HepG2 (cell line): ENCODE results near the gene MXRA7. TPM values are rescaled to one million over a fixed set of nuclear protein-coding genes. Genes with fewer than 3 reads are reported as not detected.

Experiments used
- AKAP8 ChIP-seq: sonication (generic); formaldehyde crosslinking; IDR thresholded peaks from 2 replicates; pipeline ENCODE4 v1.5.1; 2020; ENCODE audit warnings: mild to moderate bottlenecking, missing genetic modification reagents
- ARHGAP35 ChIP-seq: sonication (generic); formaldehyde crosslinking; IDR thresholded peaks from 2 replicates; pipeline ENCODE4 v1.9.0; 2022; ENCODE audit warnings: mild to moderate bottlenecking, inconsistent platforms, moderate library complexity, missing genetic modification reagents, borderline replicate concordance
- ATF4 ChIP-seq, 2 experiments: fragments of 450-650 bp in 1 of 2; sonication (generic) in 1 of 2; formaldehyde crosslinking; IDR thresholded peaks; 2 replicates each; pipeline versions ENCODE4 v1.5.0 to v1.8.0; 2020 to 2022; ENCODE audit warnings: mild to moderate bottlenecking in 1 of 2, missing genetic modification reagents in 1 of 2
- BCL6 ChIP-seq: IDR thresholded peaks from 2 replicates; pipeline ENCODE4 v1.6.1; 2016; ENCODE audit warnings: missing genetic modification reagents, missing compliant biosample characterization
- CBX1 ChIP-seq: IDR thresholded peaks from one replicate; pipeline ENCODE4 v1.6.1; 2016; ENCODE audit warnings: antibody characterized with exemption, low read depth
- DR1 ChIP-seq: sonication (generic); formaldehyde crosslinking; IDR thresholded peaks from 2 replicates; pipeline ENCODE4 v1.8.0; 2021; ENCODE audit warnings: mild to moderate bottlenecking, missing genetic modification reagents, inconsistent platforms
- HIC2 ChIP-seq: sonication (generic); formaldehyde crosslinking; IDR thresholded peaks from 2 replicates; pipeline ENCODE4 v1.9.0; 2022; ENCODE audit warnings: low read depth, missing genetic modification reagents
- JUN ChIP-seq: sonication (generic); formaldehyde crosslinking; IDR thresholded peaks from 2 replicates; pipeline ENCODE4 v1.4.0; 2020; ENCODE audit warnings: mild to moderate bottlenecking, missing genetic modification reagents
- KDM2A ChIP-seq: sonication (generic); formaldehyde crosslinking; IDR thresholded peaks from 2 replicates; pipeline ENCODE4 v1.4.0; 2020; ENCODE audit warnings: low read depth, missing genetic modification reagents, borderline replicate concordance
- KDM5B ChIP-seq: sonication (generic); formaldehyde crosslinking; IDR thresholded peaks from 2 replicates; pipeline ENCODE4 v1.4.0; 2020; ENCODE audit warnings: missing genetic modification reagents, mild to moderate bottlenecking, borderline replicate concordance
- PLSCR1 ChIP-seq: sonication (generic); formaldehyde crosslinking; IDR thresholded peaks from 2 replicates; pipeline ENCODE4 v1.5.0; 2020; ENCODE audit warnings: missing genetic modification reagents, mild to moderate bottlenecking, borderline replicate concordance
- PRDM4 ChIP-seq: sonication (generic); formaldehyde crosslinking; IDR thresholded peaks from 2 replicates; pipeline ENCODE4 v1.9.0; 2021; ENCODE audit warnings: missing genetic modification reagents, borderline replicate concordance
- RELA ChIP-seq: sonication (generic); formaldehyde crosslinking; IDR thresholded peaks from 2 replicates; pipeline ENCODE4 v1.4.0; 2020; ENCODE audit warnings: missing genetic modification reagents
- SNAPC5 ChIP-seq: sonication (generic); formaldehyde crosslinking; IDR thresholded peaks from 2 replicates; pipeline ENCODE4 v1.8.1; 2023; ENCODE audit warnings: mild to moderate bottlenecking, missing genetic modification reagents, borderline replicate concordance
- ZBTB20 ChIP-seq: sonication (generic); formaldehyde crosslinking; IDR thresholded peaks from 2 replicates; pipeline ENCODE4 v1.8.1; 2023; ENCODE audit warnings: missing genetic modification reagents, low read depth, mild to moderate bottlenecking, borderline replicate concordance
- ZHX1 ChIP-seq: sonication (generic); formaldehyde crosslinking; IDR thresholded peaks from 2 replicates; pipeline ENCODE4 v1.8.1; 2022; ENCODE audit warnings: low read depth, mild to moderate bottlenecking, missing genetic modification reagents
- ZMYM4 ChIP-seq: sonication (generic); formaldehyde crosslinking; IDR thresholded peaks from 2 replicates; pipeline ENCODE4 v1.8.1; 2023; ENCODE audit warnings: mild to moderate bottlenecking, missing genetic modification reagents
- ZNF432 ChIP-seq: sonication (generic); formaldehyde crosslinking; IDR thresholded peaks from 2 replicates; pipeline ENCODE4 v1.5.0; 2020; ENCODE audit warnings: missing genetic modification reagents, mild to moderate bottlenecking, borderline replicate concordance
- ZNF558 ChIP-seq: sonication (generic); formaldehyde crosslinking; IDR thresholded peaks from 2 replicates; pipeline ENCODE4 v1.9.0; 2022; ENCODE audit warnings: mild to moderate bottlenecking, missing genetic modification reagents, borderline replicate concordance
- polyA plus RNA-seq, 8 experiments: library from polyadenylated mRNA; depleted of rRNA in 3 of 8; stranded (reverse) in 7 of 8; unstranded in 1 of 8; fragments of >200 nt; fragmentation: Illumina TruSeq in 4 of 8; extraction: Trizol in 4 of 8; gene quantifications; 2 replicates each; pipeline versions ENCODE4 v1.2.1 to v1.2.3, GENCODE V29; 2011 to 2016; ENCODE audit warnings: low read depth in 4 of 8, missing spikeins in 1 of 8, mixed read lengths in 1 of 8; ENCODE audit not compliant: insufficient read depth in 1 of 8
- total RNA-seq, 5 experiments: library from RNA; depleted of rRNA; stranded (reverse); fragments of >200 nt; fragmentation: Illumina TruSeq; extraction: Trizol; gene quantifications; 2 replicates each; pipeline ENCODE4 v1.2.3, GENCODE V29; 2016; ENCODE audit warnings: low read depth in 1 of 5

Gene MXRA7
- total and polyA plus RNA-seq, 2 of the 13 experiments (the other 11 are each of a cell fraction or from before 2014, with no cell fraction given), result 44.8 to 112 TPM

GRCh38 chr17:76737082-76737675 is 26.4 kb upstream of the MXRA7 start, which contains the start of gene SRSF2 (continued):
- TF ChIP-seq PRDM4 (CRISPR knock-in tag), result 0 out of 2 replicates have a peak, but pooled peaks have one; percentile 54
- no peak for TF ChIP-seq CBX1
- peak; percentile 65; the same call in 1 of the 2 replicates for TF ChIP-seq BCL6 (CRISPR knock-in tag)
- peak; percentile 100 for TF ChIP-seq DR1 (CRISPR knock-in tag)
- TF ChIP-seq RELA (CRISPR knock-in tag), result peak; percentile 85; the same call in 1 of the 2 replicates
- TF ChIP-seq SNAPC5 (CRISPR knock-in tag), result no peak
- TF ChIP-seq ARHGAP35, result peak; percentile 85; the same call in 1 of the 2 replicates
- TF ChIP-seq KDM5B, result peak; percentile 97
- TF ChIP-seq ZHX1, result peak; percentile 66; the same call in 1 of the 2 replicates
- 0 out of 2 replicates have a peak, but pooled peaks have one; percentile 32 for TF ChIP-seq AKAP8 (CRISPR knock-in tag)
- no peak for TF ChIP-seq ZNF432 (CRISPR knock-in tag)
- TF ChIP-seq JUN (CRISPR knock-in tag), result no peak; the same call in 1 of the 2 replicates
- peak; percentile 66 for TF ChIP-seq ZBTB20 (CRISPR knock-in tag)
- peak; percentile 60 for TF ChIP-seq HIC2 (CRISPR knock-in tag)
- no peak; the same call in 1 of the 2 replicates for TF ChIP-seq PLSCR1
- peak; percentile 98 for TF ChIP-seq ZNF558
- peak in 1 of 2 experiments; percentile 76; a peak in 2 of 4 replicates for TF ChIP-seq ATF4 (CRISPR knock-in tag; IDR thresholded peaks at IDR 0.05)
- TF ChIP-seq KDM2A (CRISPR knock-in tag), result peak; percentile 95
- TF ChIP-seq ZMYM4 (CRISPR knock-in tag), result peak; percentile 94
